WI38 (cell line): Measurements from ENCODE around the gene QKI.

Experiments
- H3K4me3 ChIP-seq: 2 replicates; pipeline ENCODE4 v1.5.1; 2011; ENCODE audit warnings: low read depth, mild to moderate bottlenecking, control low read depth, low read length
- CTCF ChIP-seq: IDR thresholded peaks from 2 replicates; pipeline ENCODE4 v1.5.1; 2012; ENCODE audit warnings: low read depth, mild to moderate bottlenecking, control low read depth, low read length

The QKI gene

GRCh38 chr6:163392533-163392932 is 22.0 kb upstream of the QKI start:
- H3K4me3 ChIP-seq, result no peak overlapping the region
- no peak for TF ChIP-seq CTCF

GRCh38 chr6:163393923-163394322 is 20.6 kb upstream of the QKI start:
- no peak for TF ChIP-seq CTCF
- no peak overlapping the region for H3K4me3 ChIP-seq

- H3K4me3 ChIP-seq, result no peak overlapping the region
- no peak for TF ChIP-seq CTCF
These were observed 19.9 kb upstream of the QKI start for GRCh38 chr6:163394659-163395058.

GRCh38 chr6:163395122-163395830 is 19.2 kb upstream of the QKI start:
- no peak for TF ChIP-seq CTCF
- no peak overlapping the region for H3K4me3 ChIP-seq

GRCh38 chr6:163395831-163396185 is 18.7 kb upstream of the QKI start:
- no peak overlapping the region for H3K4me3 ChIP-seq
- no peak for TF ChIP-seq CTCF

GRCh38 chr6:163397326-163397725 is 17.2 kb upstream of the QKI start:
- no peak for TF ChIP-seq CTCF
- no peak overlapping the region; the same call in 1 of the 2 replicates for H3K4me3 ChIP-seq

GRCh38 chr6:163398115-163398514 is 16.4 kb upstream of the QKI start:
- H3K4me3 ChIP-seq, result no peak overlapping the region
- no peak for TF ChIP-seq CTCF
